Effector CD8-positive, alpha-beta T cell (primary cell): ENCODE results near the gene EMC8.

Experiments
- DNase-seq: peaks from one replicate; lab custom pipeline; 2025; lab: John Stamatoyannopoulos, UW

EMC8 gene

GRCh38 chr16:85755929-85756768 lies 43.2 kb downstream of the EMC8 start:
- DNase-seq, result no peak

GRCh38 chr16:85754413-85754812 lies 44.9 kb downstream of the EMC8 start:
- no peak for DNase-seq

GRCh38 chr16:85753976-85754375 lies 45.4 kb downstream of the EMC8 start:
- DNase-seq, result no peak

DNA sequence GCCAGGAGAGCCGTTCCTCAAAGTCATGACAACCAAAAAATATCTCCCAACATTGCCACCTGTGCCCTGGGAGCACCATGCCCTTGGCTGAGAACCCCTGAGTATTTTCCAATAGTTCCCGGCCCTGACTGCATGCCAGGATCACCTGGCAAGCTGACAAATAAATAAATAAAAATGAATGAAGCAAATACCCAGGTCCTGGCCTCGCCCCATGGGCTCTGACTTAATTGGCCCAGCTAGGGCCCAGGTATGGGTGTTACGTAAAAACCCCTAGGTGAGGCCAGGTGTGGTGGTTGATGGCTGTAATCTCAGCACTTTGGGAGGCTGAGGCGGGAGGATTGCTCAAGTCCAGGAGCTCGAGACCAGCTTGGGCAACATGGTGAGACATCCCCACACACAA lies 45.8 kb downstream of the EMC8 start:
- no peak for DNase-seq

DNA sequence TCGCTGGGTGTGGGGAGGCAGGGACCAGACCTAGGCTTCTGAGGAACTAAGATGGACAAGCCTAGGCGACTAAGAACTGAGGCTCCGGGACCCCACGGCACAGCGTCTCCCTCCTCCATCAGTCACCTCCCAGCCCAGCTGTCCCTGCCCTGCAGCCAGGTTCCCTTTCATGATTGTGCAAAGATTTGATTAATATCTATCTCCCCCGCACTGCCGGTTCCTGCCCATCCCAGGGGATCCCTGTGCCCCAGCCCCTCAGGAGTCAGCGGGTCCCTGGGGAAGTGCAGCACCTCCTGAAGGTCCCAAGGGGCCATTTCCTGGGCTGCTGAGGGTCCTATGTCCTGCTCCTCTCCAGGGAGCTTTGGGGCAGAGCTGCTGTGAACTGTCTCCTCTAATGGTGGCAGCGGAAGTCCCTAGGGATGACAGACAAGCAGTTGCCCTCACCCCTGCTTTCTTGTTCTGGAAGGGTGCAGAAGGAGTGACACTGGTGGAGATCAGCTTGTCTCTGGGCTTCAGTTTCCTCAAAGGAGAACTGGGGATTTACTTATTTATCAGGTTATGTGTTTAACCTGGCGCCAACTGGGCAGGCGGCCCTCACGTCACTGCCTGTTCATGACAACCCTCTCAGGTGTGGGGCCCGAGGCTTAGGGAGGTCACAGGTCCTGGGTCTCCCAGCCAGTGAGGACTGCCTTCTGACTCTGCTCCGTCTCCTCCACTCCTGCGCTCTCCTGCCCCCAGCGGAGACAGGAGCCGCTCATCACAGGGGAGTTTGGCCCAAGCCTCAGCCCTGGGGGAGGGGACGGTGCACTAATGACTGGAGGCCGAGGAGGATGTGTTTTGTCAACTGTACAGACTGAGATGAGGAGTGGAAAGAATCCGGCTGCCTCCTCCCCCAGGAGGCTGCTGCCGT lies 46.6 kb downstream of the EMC8 start:
- no peak for DNase-seq

DNA sequence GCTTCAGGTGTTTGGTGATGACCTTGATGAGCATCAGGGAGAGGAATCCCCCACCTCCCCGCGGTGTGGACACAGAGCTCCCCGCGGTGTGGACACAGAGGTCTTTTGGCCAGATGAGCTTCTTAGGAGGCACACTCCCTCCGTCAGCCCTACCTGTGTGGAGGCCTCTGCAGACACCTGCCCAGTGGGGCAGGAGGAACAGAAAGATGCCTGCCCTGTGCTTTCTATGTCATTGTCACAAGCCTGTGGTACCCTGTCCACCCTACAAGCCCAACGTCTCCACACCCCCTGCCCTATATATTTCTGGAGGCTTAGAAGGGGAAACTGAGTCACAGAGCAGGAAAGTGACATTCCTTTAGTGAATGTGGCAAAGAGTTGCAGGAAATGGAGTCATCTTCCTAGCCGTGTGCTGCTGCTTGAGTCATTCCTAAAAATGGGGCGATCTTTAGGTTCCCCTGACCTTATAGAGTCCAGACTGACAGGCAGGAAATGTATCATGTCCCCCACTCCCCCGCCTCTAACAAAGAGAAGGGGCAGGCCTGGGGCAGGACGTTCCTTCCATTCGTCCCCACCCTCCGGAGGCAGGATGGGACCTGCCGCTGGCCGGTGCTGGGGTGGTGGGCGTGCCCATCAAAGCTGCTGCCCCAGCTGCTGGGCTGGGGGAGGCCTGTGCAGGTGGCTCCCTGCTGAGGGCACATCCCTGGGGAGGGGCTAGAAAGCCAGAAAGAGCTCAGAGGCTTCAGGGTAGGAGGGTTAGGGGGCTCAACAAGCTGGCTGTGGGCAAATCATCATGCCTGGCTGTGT lies 47.4 kb downstream of the EMC8 start:
- no peak for DNase-seq

GRCh38 chr16:85750827-85751697 lies 48.3 kb downstream of the EMC8 start, which contains the start of gene C16orf74:
TSS of gene C16orf74 (minus strand) at chr16:85751096. CDS start at chr16:85735217, 15,879 bp downstream.
- DNase-seq, result no peak

- peak; percentile 23 for DNase-seq
Measured at GRCh38 chr16:85750146-85750826, 49.1 kb downstream of the EMC8 start.

GRCh38 chr16:85749771-85750145 lies 49.6 kb downstream of the EMC8 start:
- no peak for DNase-seq

DNA sequence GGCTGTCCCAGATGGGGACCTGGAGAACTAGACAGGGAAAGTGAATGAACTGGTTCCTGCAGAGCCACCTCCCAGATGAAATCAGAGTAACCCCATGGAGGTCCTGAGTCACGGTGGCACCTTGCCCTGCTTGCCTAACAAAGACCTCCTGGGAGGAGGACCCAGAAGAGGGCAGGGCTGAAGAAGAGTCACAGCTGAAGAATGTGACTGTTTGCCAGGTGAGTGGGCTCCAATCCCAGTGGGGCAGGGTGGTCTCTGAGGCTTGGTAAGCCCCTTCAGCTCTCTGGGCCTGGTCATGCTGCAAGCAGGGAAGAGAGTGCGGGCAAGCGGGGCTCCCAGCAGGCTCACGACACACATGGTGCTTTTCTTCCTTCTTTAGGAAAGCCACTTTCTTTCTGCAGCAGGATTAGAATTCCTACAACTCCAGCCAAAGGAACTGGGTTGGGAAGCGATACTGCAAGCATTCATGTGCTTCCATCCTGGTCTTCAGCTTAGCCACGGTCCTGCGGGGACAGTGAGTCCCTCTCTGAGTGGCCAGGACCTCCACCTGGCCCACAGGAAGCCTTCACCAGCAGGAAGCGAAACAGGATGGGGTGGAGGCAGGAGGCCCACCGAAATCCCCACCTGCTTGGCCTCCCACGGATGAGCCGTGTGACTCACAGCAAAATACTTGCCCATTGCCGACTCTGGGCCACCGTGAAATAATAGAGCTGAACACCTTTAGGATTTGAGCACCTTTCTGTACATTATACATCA lies 52.7 kb downstream of the EMC8 start:
- DNase-seq, result no peak

DNA sequence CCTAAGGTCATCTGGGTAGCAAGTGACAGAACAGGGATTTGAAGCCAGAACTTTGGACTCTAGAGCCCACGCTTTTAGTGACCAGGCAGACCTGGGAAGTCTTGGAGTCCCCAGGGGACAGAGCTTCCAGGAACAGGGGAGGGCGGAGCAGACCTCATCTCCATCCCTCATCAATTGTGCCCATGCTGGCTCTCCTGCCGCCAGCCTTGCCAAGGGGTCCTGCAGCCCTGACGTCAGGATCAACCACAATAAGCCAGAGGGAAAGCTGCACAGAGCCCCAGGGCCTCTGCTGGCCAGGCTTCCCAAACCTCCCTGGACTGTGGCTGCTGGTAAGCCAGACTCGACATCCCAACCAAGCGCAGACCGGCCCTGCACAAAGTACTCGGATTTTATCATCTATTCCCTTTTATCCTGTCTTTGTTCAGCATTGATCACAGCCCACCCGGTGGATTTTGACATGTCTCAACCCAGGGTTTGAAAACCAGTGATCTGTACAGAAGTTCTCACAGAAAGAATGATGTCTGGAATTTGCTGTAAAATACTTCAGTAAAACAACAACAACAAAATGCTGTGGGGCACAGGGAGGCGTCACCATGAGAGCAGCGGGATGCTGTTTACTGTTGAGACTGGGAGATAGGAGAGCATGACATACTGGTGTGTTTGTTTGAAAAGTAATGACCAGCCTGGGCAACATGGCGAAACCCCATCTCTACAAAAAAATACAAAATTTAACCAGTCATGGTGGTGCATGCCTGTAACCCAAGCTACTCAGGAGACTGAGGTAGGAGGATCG lies 60.2 kb downstream of the EMC8 start:
- no peak for DNase-seq

DNA sequence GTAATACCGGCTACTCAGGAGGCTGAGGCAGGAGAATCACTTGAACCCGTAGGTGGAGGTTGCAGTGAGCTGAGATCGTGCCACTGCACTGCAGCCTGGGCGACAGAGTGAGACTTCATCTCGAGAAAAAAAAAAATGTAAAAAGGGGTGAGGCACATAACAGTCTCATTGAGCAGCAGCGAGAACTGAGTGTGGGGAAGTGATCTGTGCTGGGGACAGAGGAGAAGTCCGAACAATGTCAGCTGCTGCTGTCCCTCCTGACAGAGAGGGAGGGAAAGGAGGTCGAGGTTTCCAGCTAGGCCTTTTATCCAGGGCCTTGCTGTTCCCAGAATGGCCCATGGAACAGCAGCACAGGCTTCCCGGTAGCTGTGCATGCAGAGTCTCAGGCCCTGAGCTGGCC lies 62.4 kb downstream of the EMC8 start:
- DNase-seq, result no peak

GRCh38 chr16:85735946-85736345 lies 63.4 kb downstream of the EMC8 start:
- no peak for DNase-seq

- DNase-seq, result peak; percentile 21
Measured at GRCh38 chr16:85735225-85735635, 64.1 kb downstream of the EMC8 start.

DNA sequence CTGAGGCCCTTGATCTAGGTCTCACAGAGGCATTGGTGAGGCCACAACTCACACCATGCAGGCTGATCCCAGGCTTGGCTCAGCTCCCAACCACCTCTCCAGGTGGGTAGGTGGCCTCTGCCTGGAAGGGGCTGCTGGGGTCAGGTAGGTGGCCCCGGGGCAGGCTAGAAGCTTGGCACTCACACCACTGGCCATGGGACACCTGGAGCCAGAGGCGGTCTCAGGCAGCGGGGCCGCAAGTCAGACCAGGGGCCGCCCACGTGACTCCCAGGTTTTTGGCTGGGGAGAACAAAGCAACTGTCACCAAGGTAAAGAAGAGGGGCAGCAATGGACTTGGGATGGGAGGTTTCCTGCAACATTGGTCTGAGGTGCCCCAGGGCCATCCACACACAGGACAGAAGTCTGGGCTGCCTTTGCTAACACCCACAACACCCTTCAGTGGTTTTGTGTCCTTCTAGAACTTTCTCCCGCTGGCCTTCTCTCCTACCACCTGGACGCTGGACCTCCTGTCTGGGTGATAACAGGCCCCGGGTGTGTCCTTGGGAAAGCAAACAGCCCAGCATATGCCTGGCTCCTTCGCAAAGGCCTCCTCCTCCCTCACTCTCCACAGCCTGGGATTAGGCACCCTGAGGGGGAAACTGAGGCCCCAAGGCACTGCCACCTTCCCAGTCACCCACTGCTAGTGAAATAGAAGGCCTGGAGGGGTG lies 64.9 kb downstream of the EMC8 start:
- DNase-seq, result no peak

DNA sequence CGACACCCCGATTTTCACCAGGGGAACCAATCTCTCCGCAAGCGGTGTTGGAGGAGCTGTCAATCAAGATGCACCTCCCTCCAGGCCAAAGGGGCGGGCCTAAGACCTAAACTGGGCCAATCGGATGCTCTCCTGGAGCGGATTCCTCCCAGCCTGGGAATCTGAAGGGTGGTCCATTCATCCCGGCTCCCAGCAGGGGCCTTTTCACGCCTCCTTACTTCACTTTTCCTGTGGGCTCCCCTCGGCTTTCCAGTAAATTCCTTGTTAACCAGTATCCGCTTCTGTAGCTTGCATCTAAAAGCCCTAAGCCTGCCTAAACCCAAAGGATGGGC lies 65.5 kb downstream of the EMC8 start:
- DNase-seq, result no peak

DNA sequence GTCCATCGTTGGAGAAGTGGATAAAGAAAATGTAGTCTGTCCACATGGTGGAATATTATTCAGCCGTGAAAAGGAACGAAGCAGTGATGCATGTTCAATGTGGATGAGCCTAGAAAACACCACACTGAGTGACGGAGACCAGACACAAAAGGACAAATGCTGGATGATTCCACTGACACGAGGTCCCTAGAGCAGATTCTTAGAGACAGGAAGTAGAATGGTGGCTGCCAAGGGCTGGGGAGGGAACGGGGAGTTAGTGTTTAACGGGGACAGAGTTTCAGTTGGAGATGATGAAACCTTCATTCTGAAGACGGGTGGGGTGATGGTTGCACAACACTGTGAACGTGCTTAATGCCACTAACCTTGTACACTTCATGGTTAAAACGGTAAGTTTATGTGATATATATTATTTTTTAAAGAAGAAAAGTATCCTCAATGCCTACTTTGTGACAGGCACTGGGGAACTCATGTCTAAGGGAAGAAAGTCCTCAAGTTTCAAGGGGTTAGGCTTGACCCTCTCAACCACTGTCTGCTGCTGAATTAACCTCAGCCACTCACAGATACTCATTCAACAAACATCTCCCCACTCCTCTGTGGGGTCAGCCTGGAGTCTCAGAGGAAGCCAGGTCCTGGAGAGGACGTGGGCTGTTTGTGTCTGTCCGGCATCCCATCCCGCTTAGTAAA lies 66.0 kb downstream of the EMC8 start:
- DNase-seq, result no peak

- DNase-seq, result no peak
Measured at GRCh38 chr16:85731179-85731578, 68.2 kb downstream of the EMC8 start.
